GM23248 (cell line): ENCODE data around the gene FAM240B. TPM values are rescaled to one million over a fixed set of nuclear protein-coding genes. Genes with fewer than 3 reads are reported as not detected.

Experiments used
- DNase-seq: peaks from one replicate; pipeline ENCODE4 v3.0.0-alpha.2; 2015
- H2AFZ ChIP-seq: fragments of 200-600 bp; sonication (generic); 2 replicates; pipeline ENCODE4 v1.6.1; 2016; ENCODE audit warnings: antibody characterized with exemption
- H3F3A ChIP-seq: fragments of 200-600 bp; sonication (generic); 2 replicates; pipeline ENCODE4 v1.6.1; 2016; ENCODE audit warnings: mild to moderate bottlenecking, antibody characterized with exemption, mixed run types; ENCODE audit not compliant: insufficient read depth
- H3K27ac ChIP-seq: fragments of 200-600 bp; sonication (generic); 2 replicates; pipeline ENCODE4 v1.5.1; 2016; ENCODE audit warnings: mild to moderate bottlenecking
- H3K27me3 ChIP-seq: fragments of 200-600 bp; sonication (generic); replicated peaks from 2 replicates; pipeline ENCODE4 v1.6.1; 2016; ENCODE audit warnings: mild to moderate bottlenecking; ENCODE audit not compliant: insufficient read depth
- H3K36me3 ChIP-seq: fragments of 200-600 bp; sonication (generic); 2 replicates; pipeline ENCODE4 v1.6.1; 2016; ENCODE audit warnings: low read depth, mild to moderate bottlenecking
- H3K4me1 ChIP-seq: fragments of 200-600 bp; sonication (generic); 2 replicates; pipeline ENCODE4 v1.6.1; 2016; ENCODE audit warnings: mild to moderate bottlenecking; ENCODE audit not compliant: insufficient read depth
- H3K4me2 ChIP-seq: fragments of 200-600 bp; sonication (generic); one replicate; pipeline ENCODE4 v1.6.1; 2016; ENCODE audit warnings: mild to moderate bottlenecking; ENCODE audit not compliant: unreplicated experiment
- H3K4me3 ChIP-seq: fragments of 200-600 bp; sonication (generic); 2 replicates; pipeline ENCODE4 v1.5.1; 2016; ENCODE audit warnings: mild to moderate bottlenecking
- H3K79me2 ChIP-seq: fragments of 200-600 bp; sonication (generic); 2 replicates; pipeline ENCODE4 v1.6.1; 2016; ENCODE audit warnings: mild to moderate bottlenecking; ENCODE audit not compliant: insufficient read depth
- H3K9ac ChIP-seq: fragments of 200-600 bp; sonication (generic); 2 replicates; pipeline ENCODE4 v1.6.1; 2016; ENCODE audit warnings: mild to moderate bottlenecking
- H3K9me2 ChIP-seq: fragments of 200-600 bp; sonication (generic); 2 replicates; pipeline ENCODE4 v1.6.1; 2016; ENCODE audit warnings: mixed run types, mild to moderate bottlenecking, moderate library complexity; ENCODE audit not compliant: insufficient read depth
- H3K9me3 ChIP-seq: fragments of 200-600 bp; sonication (generic); one replicate; pipeline ENCODE4 v1.6.1; 2017; ENCODE audit warnings: low read depth
- H4K20me1 ChIP-seq: fragments of 200-600 bp; sonication (generic); 2 replicates; pipeline ENCODE4 v1.6.0; 2016; ENCODE audit not compliant: insufficient read depth
- EZH2 ChIP-seq: fragments of 200-600 bp; sonication (generic); IDR thresholded peaks from 2 replicates; pipeline ENCODE4 v1.6.1; 2018; ENCODE audit warnings: antibody characterized with exemption, mild to moderate bottlenecking; ENCODE audit not compliant: insufficient read depth, poor library complexity, severe bottlenecking
- EZH2phosphoT487 ChIP-seq: fragments of 200-600 bp; sonication (generic); IDR thresholded peaks from 2 replicates; pipeline ENCODE4 v1.6.1; 2018; ENCODE audit warnings: antibody characterized with exemption, moderate library complexity, mild to moderate bottlenecking, low read depth; ENCODE audit not compliant: insufficient read depth
- WGBS, 2 experiments: methylation state at CpG; one replicate each; pipeline ENCODE4 v1.1.6; 2015 to 2017; ENCODE audit warnings: low lambda C conversion rate in 2 of 2, low coverage in 1 of 2; ENCODE audit errors: missing lambda C conversion rate in 2 of 2; 5-methylcytosine and 5-hydroxymethylcytosine counted together
- in situ Hi-C: fragments of 300-500 bp; cut with MboI; formaldehyde crosslinking; loops from 2 replicates; pipeline ENCODE4 v1.15.0; 2020
- polyA plus RNA-seq: library from polyadenylated mRNA; unstranded; fragments of >200 nt; fragmentation: Nextera tagmentation; extraction: Ambion mirVana; gene quantifications from 2 replicates; pipeline ENCODE4 v1.2.1, GENCODE V29; 2016
- total RNA-seq: library from RNA; depleted of rRNA; stranded (reverse); fragments of >200 nt; shearing (Covaris generic); gene quantifications from 2 replicates; pipeline ENCODE4 v1.2.3, GENCODE V29; 2014

FAM240B gene
- total and polyA plus RNA-seq, 2 experiments from 2014 or later, result not detected

DNA sequence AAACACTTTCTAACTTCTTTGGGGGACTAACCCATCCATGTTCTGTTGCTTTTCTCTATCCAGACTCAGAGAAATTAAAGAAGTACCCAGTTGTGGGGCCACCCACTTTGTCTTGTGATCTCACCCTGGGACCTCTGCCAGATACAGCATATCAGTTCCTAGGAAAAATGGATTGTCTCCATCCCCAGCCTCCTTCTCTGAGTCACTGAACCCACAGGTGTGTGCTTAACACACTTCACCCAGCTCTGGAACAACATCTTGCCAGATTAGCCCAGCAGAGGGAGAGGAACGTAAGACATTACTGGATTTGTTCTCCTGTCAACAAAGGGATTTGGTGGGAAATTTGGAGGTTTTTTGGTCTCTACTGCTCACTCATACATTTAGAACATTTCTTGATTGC lies 19.2 kb downstream of the FAM240B start:
- H3K36me3 ChIP-seq, result no peaks in the 10 kb centered on the region
- H3K9me2 ChIP-seq, result no peaks in the 10 kb centered on the region
- H3K4me3 ChIP-seq, result no peak overlapping the region
- H4K20me1 ChIP-seq, result no peaks in the 10 kb centered on the region
- no peaks in the 10 kb centered on the region for H3F3A ChIP-seq
- no peaks in the 10 kb centered on the region for H3K9me3 ChIP-seq
- no peak for DNase-seq
- TF ChIP-seq EZH2 (no peak), EZH2phosphoT487 (no peak)
- H3K79me2 ChIP-seq, result no peaks in the 10 kb centered on the region
- no peak overlapping the region for H3K4me2 ChIP-seq
- H3K4me1 ChIP-seq, result no peaks in the 10 kb centered on the region
- no peak overlapping the region for H2AFZ ChIP-seq
- 9 to 26% methylated on average over 1 of the region's 1 CpG for WGBS, 2 experiments
- H3K27me3 ChIP-seq, result no peaks in the 10 kb centered on the region
- no peak overlapping the region for H3K9ac ChIP-seq
- no peak overlapping the region for H3K27ac ChIP-seq
- in situ Hi-C loops, result no loop called here

DNA sequence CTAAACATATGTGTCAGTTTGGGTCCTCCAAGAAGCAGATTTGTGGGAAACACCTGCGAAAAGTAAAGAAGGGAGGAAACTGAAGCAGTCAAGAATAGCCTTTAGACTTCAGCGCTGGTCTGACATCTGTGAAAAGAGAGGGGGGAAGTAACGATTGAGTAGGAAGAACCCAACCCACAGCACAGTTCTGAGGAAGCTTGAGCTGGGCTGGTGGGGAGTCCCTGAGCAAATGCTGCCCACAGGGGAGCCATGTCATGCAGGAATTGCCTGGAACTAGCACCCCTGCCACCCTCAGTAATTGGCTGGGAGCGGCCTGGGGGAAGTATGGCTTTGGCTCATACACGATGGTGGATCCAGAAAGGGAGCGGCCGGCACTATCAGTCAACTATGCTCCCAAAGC lies 20.6 kb downstream of the FAM240B start:
- H3K9me3 ChIP-seq, result no peaks in the 10 kb centered on the region
- H3K4me3 ChIP-seq, result no peak overlapping the region
- no peak for TF ChIP-seq EZH2
- no peak for TF ChIP-seq EZH2phosphoT487
- H3K4me1 ChIP-seq, result no peaks in the 10 kb centered on the region
- WGBS, 2 experiments, result 53 to 61% methylated on average over 7 of the region's 7 CpGs
- no peak overlapping the region for H3K27ac ChIP-seq
- no peaks in the 10 kb centered on the region for H4K20me1 ChIP-seq
- DNase-seq, result no peak
- no peaks in the 10 kb centered on the region for H3K36me3 ChIP-seq
- in situ Hi-C loops, result loop anchor here (10.0 kb wide), 1 partner anchor 65 kb away; no protein-coding TSS in a partner anchor
- H3K4me2 ChIP-seq, result no peak overlapping the region
- no peak overlapping the region for H2AFZ ChIP-seq
- H3K9me2 ChIP-seq, result no peaks in the 10 kb centered on the region
- H3K79me2 ChIP-seq, result no peaks in the 10 kb centered on the region
- H3K27me3 ChIP-seq, result no peaks in the 10 kb centered on the region
- no peak overlapping the region for H3K9ac ChIP-seq
- no peaks in the 10 kb centered on the region for H3F3A ChIP-seq

DNA sequence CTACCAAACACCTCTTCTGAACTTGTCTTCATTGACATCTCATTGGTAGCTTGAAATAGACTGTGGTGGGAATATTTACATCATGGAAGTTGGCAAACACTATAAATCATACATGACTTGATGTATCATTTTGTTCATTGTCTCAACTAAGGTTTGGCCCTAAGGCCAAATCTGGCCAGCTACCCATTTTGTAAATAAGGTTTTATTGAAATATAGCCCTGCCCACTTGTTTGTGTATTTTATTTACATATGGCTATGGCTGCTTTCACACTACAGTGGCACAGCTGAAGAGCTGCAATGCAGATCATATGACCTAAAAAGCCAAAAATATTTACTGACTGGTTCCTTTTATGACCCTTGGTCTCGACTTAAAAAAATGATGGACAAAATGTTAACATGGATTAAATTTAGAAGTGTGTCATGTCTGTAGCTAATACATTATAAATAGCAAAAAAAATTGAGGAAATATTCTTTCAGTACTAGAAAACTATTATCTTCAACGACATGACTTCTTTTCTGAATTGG lies 22.1 kb downstream of the FAM240B start:
- 3 to 5% methylated on average over 2 of the region's 2 CpGs for WGBS, 2 experiments
- no peak overlapping the region for H3K9ac ChIP-seq

DNA sequence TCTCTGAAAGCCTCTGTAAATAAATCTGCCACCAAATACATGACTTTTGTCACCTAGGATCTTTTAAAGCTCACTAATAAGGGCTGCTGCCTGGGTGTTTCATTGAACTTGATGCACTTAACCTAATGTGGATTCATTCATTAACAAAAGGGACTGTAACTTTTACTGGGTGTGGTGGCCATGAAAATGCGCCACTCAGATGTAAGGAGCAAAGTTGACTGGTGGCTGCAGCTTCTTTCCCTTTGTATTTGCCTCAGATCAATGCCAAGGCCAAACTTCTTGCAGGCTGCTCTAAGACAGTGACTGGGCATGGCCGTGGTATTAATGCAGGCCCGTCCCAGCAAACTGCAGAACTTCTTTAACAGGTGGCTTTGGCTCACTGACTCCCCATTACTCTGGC lies 22.9 kb downstream of the FAM240B start:
- Histone ChIP-seq H3K79me2 (no peaks in the 10 kb centered on the region), H3K9me2 (no peaks in the 10 kb centered on the region), H3K4me1 (no peaks in the 10 kb centered on the region), H2AFZ (no peak overlapping the region), H3K9ac (no peak overlapping the region), H3K4me3 (no peak overlapping the region), H3K4me2 (no peak overlapping the region), H3K27ac (no peak overlapping the region), H3K36me3 (no peaks in the 10 kb centered on the region), H3K9me3 (no peaks in the 10 kb centered on the region), H3F3A (no peaks in the 10 kb centered on the region), H3K27me3 (no peaks in the 10 kb centered on the region; the same call in 1 of the 2 replicates), H4K20me1 (no peaks in the 10 kb centered on the region)
- in situ Hi-C loops, result loop anchor here (10.0 kb wide), 1 partner anchor 62 kb away; no protein-coding TSS in a partner anchor
- no peak for DNase-seq
- WGBS, 2 experiments, result 35 to 36% methylated on average over 3 of the region's 3 CpGs
- TF ChIP-seq EZH2 (no peak), EZH2phosphoT487 (no peak)

More for the DNA sequence above, 22.1 kb downstream of the FAM240B start:
- no peak for DNase-seq
- Histone ChIP-seq H2AFZ (no peak overlapping the region), H3F3A (no peaks in the 10 kb centered on the region), H3K9me2 (no peaks in the 10 kb centered on the region), H3K4me3 (no peak overlapping the region), H3K9me3 (no peaks in the 10 kb centered on the region), H3K4me2 (no peak overlapping the region), H3K4me1 (no peaks in the 10 kb centered on the region), H4K20me1 (no peaks in the 10 kb centered on the region), H3K79me2 (no peaks in the 10 kb centered on the region), H3K27ac (no peak overlapping the region), H3K36me3 (no peaks in the 10 kb centered on the region), H3K27me3 (no peaks in the 10 kb centered on the region)
- TF ChIP-seq EZH2phosphoT487, result no peak
- no peak for TF ChIP-seq EZH2
- in situ Hi-C loops, result loop anchor here (10.0 kb wide), 1 partner anchor 63 kb away; no protein-coding TSS in a partner anchor

DNA sequence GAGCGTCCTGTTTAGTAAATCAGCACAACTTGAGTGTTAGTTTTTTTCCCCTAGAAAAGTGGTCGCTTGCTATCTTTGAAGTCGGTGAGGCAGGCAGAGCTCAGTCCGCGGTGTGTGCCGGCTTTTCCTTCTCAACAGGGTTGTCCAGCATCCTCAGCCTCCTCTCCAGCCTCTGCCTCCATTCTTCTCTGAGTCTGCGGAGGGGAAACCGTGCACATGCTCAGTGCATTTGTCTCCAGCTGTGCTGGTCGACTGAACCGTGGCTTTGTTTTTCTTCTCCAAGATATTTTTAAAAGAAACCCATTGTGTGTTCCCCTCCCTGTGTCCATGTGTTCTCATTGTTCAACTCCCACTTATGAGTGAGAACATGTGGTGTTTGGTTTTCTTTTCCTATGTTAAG lies 25.3 kb downstream of the FAM240B start:
- 45 to 50% methylated on average over 10 of the region's 10 CpGs for WGBS, 2 experiments
- Histone ChIP-seq H3K9me2 (no peaks in the 10 kb centered on the region), H3K4me3 (no peak overlapping the region), H3K27me3 (no peaks in the 10 kb centered on the region; the same call in 1 of the 2 replicates), H4K20me1 (no peaks in the 10 kb centered on the region), H3K9me3 (no peaks in the 10 kb centered on the region), H3F3A (no peaks in the 10 kb centered on the region), H3K4me2 (no peak overlapping the region), H3K36me3 (no peaks in the 10 kb centered on the region), H3K4me1 (no peaks in the 10 kb centered on the region), H3K9ac (no peak overlapping the region), H2AFZ (no peak overlapping the region), H3K79me2 (no peaks in the 10 kb centered on the region), H3K27ac (no peak overlapping the region)
- in situ Hi-C loops, result loop anchor here (10.0 kb wide), 1 partner anchor 60 kb away; no protein-coding TSS in a partner anchor
- TF ChIP-seq EZH2, result no peak
- no peak for TF ChIP-seq EZH2phosphoT487
- DNase-seq, result no peak
